Measurements from ENCODE around the gene ATXN1.

The ATXN1 gene

DNA sequence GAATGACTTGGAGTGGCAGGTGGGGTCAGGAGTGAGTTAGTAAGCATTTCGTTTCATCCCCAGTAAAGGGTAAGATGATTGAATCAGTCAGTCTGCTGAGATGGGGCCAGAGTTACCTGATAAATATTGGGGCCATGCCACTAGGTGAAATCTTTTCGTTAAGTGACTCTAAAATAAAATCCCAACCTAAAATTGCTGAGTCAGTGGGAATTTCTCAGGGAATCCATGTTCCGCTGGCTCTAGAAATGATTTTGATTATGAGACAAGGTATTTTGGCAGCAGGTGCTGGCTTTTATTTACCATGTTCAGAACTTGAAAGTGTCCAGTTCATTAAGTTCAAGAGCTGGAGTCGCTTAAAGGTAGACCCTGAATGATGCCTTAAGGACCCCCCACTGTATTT is 397.5 kb downstream of the ATXN1 start:
- Histone ChIP-seq H3F3A (ENCODE audit: insufficient read depth) (no peaks in the 10 kb centered on the region), H3K79me2 (ENCODE audit: insufficient read depth, low read length) (no peaks in the 10 kb centered on the region), H3K4me2 (ENCODE audit: low read depth, low read length, poor library complexity, severe bottlenecking) (no peak overlapping the region), H3K27me3 (ENCODE audit: low read length) (0 out of 2 replicates have a peak, but pooled peaks cover 2% of the 10 kb centered on the region), H4K20me1 (ENCODE audit: low read depth, low read length) (no peaks in the 10 kb centered on the region), H2AFZ (ENCODE audit: low read depth, low read length, severe bottlenecking) (no peak overlapping the region), H3K4me3 (ENCODE audit: insufficient read depth, low read length, poor library complexity, severe bottlenecking) (no peak overlapping the region), H3K36me3 (ENCODE audit: low read length) (no peaks in the 10 kb centered on the region), H3K9me2 (replicated peaks; ENCODE audit: insufficient read depth, low read length) (no peaks in the 10 kb centered on the region), H3K9me3 (ENCODE audit: insufficient read depth, low read length) (no peaks in the 10 kb centered on the region), H3K27ac (ENCODE audit: low read depth, low read length) (no peak overlapping the region), H3K9ac (ENCODE audit: low read length) (no peak overlapping the region)
- TF ChIP-seq, protein P1, sequence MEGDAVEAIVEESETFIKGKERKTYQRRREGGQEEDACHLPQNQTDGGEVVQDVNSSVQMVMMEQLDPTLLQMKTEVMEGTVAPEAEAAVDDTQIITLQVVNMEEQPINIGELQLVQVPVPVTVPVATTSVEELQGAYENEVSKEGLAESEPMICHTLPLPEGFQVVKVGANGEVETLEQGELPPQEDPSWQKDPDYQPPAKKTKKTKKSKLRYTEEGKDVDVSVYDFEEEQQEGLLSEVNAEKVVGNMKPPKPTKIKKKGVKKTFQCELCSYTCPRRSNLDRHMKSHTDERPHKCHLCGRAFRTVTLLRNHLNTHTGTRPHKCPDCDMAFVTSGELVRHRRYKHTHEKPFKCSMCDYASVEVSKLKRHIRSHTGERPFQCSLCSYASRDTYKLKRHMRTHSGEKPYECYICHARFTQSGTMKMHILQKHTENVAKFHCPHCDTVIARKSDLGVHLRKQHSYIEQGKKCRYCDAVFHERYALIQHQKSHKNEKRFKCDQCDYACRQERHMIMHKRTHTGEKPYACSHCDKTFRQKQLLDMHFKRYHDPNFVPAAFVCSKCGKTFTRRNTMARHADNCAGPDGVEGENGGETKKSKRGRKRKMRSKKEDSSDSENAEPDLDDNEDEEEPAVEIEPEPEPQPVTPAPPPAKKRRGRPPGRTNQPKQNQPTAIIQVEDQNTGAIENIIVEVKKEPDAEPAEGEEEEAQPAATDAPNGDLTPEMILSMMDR (IDR thresholded peaks at IDR 0.05; ENCODE audit: insufficient read depth, low read length, poor library complexity, severe bottlenecking): no peak
- no peak for TF ChIP-seq EZH2phosphoT487 (conservative IDR thresholded peaks at IDR 0.05; ENCODE audit: low read length)

DNA sequence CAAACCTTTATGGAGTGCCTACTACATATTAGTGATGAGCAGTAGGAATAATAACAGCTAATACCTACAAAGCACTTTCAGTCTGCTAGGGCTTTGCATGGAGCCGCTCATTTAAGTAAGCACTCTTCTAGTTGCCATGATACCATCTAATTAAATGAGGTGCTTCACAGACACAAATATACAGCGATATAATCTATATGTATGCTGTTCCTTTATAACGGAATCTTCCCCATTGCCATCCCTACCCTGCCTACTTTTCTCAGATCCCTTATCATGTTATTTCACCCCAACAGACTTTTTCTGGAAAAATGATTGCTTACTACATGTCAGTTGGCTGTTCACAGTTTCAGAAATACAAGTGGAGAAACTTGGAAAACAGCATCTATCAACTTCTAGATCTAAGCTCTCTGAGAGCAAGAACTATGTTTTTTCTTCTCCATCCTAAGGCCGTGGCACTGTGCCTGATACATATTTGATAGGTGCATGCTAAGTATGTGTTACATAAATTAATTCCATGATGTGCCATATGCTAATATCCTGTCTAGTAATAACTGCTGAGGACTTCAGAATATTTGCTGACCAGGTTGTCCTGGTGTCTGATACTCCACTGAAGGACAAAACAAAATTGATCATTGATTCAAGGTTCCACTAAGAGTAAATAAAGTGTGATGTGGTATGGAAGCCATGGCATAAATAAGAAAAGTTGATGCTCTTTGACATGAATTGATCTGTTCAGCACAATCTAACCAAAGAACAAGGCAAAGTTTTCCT is 398.3 kb downstream of the ATXN1 start:
- Histone ChIP-seq H3K9me2 (replicated peaks; ENCODE audit: insufficient read depth, low read length) (no peaks in the 10 kb centered on the region), H3F3A (ENCODE audit: insufficient read depth) (no peaks in the 10 kb centered on the region), H2AFZ (ENCODE audit: low read depth, low read length, severe bottlenecking) (no peak overlapping the region), H3K9me3 (ENCODE audit: insufficient read depth, low read length) (no peaks in the 10 kb centered on the region), H3K79me2 (ENCODE audit: insufficient read depth, low read length) (no peaks in the 10 kb centered on the region), H3K27ac (ENCODE audit: low read depth, low read length) (no peak overlapping the region), H3K9ac (ENCODE audit: low read length) (no peak overlapping the region), H3K27me3 (ENCODE audit: low read length) (0 out of 2 replicates have a peak, but pooled peaks cover 2% of the 10 kb centered on the region), H3K36me3 (ENCODE audit: low read length) (no peaks in the 10 kb centered on the region), H4K20me1 (ENCODE audit: low read depth, low read length) (no peaks in the 10 kb centered on the region), H3K4me2 (ENCODE audit: low read depth, low read length, poor library complexity, severe bottlenecking) (no peak overlapping the region), H3K4me3 (ENCODE audit: insufficient read depth, low read length, poor library complexity, severe bottlenecking) (no peak overlapping the region)
- no peak for TF ChIP-seq EZH2phosphoT487 (conservative IDR thresholded peaks at IDR 0.05; ENCODE audit: low read length)
- TF ChIP-seq, protein P1 (IDR thresholded peaks at IDR 0.05; ENCODE audit: insufficient read depth, low read length, poor library complexity, severe bottlenecking): no peak

DNA sequence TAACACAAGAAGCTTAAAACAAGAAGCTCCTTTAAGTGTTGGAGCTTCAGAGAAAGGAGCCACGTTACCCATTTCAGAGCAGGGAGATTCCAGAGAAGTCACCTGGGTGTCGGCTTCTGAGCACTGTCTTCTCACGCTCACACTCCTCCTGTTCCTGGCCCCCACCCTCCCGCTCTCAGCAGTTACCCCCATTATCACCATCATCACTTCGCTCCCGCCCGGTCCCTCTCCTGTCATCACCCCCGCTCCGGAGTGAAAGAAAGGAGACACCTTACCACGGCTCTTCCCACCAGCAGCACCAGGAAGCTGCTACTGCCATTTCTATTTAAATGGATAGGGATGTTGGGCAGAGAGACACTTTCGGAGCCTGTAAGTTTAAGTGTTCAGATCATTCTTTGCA is 399.0 kb downstream of the ATXN1 start:
- no peak overlapping the region for H2AFZ ChIP-seq (ENCODE audit: low read depth, low read length, severe bottlenecking)
- no peak overlapping the region for H3K9ac ChIP-seq (ENCODE audit: low read length)
- H3K27ac ChIP-seq (ENCODE audit: low read depth, low read length): no peak overlapping the region

More for the DNA sequence above, 399.0 kb downstream of the ATXN1 start:
- no peaks in the 10 kb centered on the region for H3K79me2 ChIP-seq (ENCODE audit: insufficient read depth, low read length)
- 0 out of 2 replicates have a peak, but pooled peaks cover 2% of the 10 kb centered on the region for H3K27me3 ChIP-seq (ENCODE audit: low read length)
- no peak overlapping the region for H3K4me2 ChIP-seq (ENCODE audit: low read depth, low read length, poor library complexity, severe bottlenecking)
- H3F3A ChIP-seq (ENCODE audit: insufficient read depth): no peaks in the 10 kb centered on the region
- H3K9me3 ChIP-seq (ENCODE audit: insufficient read depth, low read length): no peaks in the 10 kb centered on the region
- H3K4me3 ChIP-seq (ENCODE audit: insufficient read depth, low read length, poor library complexity, severe bottlenecking): no peak overlapping the region
- no peaks in the 10 kb centered on the region for H3K36me3 ChIP-seq (ENCODE audit: low read length)
- H4K20me1 ChIP-seq (ENCODE audit: low read depth, low read length): no peaks in the 10 kb centered on the region
- TF ChIP-seq EZH2phosphoT487 (conservative IDR thresholded peaks at IDR 0.05; ENCODE audit: low read length): no peak
- TF ChIP-seq, protein P1 (IDR thresholded peaks at IDR 0.05; ENCODE audit: insufficient read depth, low read length, poor library complexity, severe bottlenecking): no peak
- H3K9me2 ChIP-seq (replicated peaks; ENCODE audit: insufficient read depth, low read length): no peaks in the 10 kb centered on the region
